CD8-positive, alpha-beta memory T cell (primary cell): ENCODE results near the gene DNMBP. TPM values are rescaled to one million over a fixed set of nuclear protein-coding genes. Genes with fewer than 3 reads are reported as not detected.

Source experiments
- CTCF ChIA-PET: fragments of 350-600 bp; sonication (Branson Sonifier 250); formaldehyde crosslinking; loops from one replicate; lab custom pipeline; 2021; ENCODE audit warnings: antibody characterized with exemption; lab: Charles Lee
- POLR2A ChIA-PET: fragments of 350-600 bp; sonication (Branson Sonifier 250); formaldehyde crosslinking; loops from one replicate; lab custom pipeline; 2021; ENCODE audit warnings: antibody characterized with exemption; lab: Charles Lee
- DNase-seq, 5 donors: peaks; one replicate each; pipeline versions ENCODE4 v3.0.0 to v3.0.0-alpha.2; 2020 to 2022; ENCODE audit warnings: mixed read lengths in 1 of 5
- H3K27ac ChIP-seq: one replicate; pipeline ENCODE4 v1.7.0; 2013; ENCODE audit warnings: low read depth, mild to moderate bottlenecking, low read length, moderate library complexity
- H3K27me3 ChIP-seq: 2 replicates; pipeline ENCODE4 v1.7.0; 2013; ENCODE audit warnings: low read length, mild to moderate bottlenecking; ENCODE audit not compliant: insufficient read depth, poor library complexity, severe bottlenecking
- H3K36me3 ChIP-seq: 2 replicates; pipeline ENCODE4 v1.7.0; 2013; ENCODE audit warnings: mild to moderate bottlenecking, low read length, moderate library complexity; ENCODE audit not compliant: insufficient read depth
- H3K4me1 ChIP-seq: 2 replicates; pipeline ENCODE4 v1.7.0; 2013; ENCODE audit warnings: mild to moderate bottlenecking, low read length, moderate library complexity; ENCODE audit not compliant: insufficient read depth
- H3K4me3 ChIP-seq: 2 replicates; pipeline ENCODE4 v1.7.0; 2013; ENCODE audit warnings: mild to moderate bottlenecking, low read length
- H3K9me3 ChIP-seq: 2 replicates; pipeline ENCODE4 v1.7.0; 2013; ENCODE audit warnings: mild to moderate bottlenecking, low read length
- H3K27ac Mint-ChIP-seq, 8 donors: one replicate each; pipeline ENCODE4 v1.8.0; 2020 to 2021; ENCODE audit warnings: mixed read lengths in 8 of 8, mild to moderate bottlenecking in 6 of 8, inconsistent platforms in 3 of 8, moderate library complexity in 3 of 8
- H3K27me3 Mint-ChIP-seq, 2 donors: one replicate each; pipeline ENCODE4 v1.8.0; 2020 to 2021; ENCODE audit warnings: mixed read lengths in 2 of 2, mild to moderate bottlenecking in 1 of 2, moderate library complexity in 1 of 2
- H3K36me3 Mint-ChIP-seq, 3 donors: one replicate each; pipeline ENCODE4 v1.8.0; 2020 to 2021; ENCODE audit warnings: mixed read lengths in 3 of 3, inconsistent platforms in 1 of 3, mild to moderate bottlenecking in 1 of 3
- H3K4me1 Mint-ChIP-seq, 3 donors: one replicate each; pipeline ENCODE4 v1.8.0; 2020 to 2021; ENCODE audit warnings: mixed read lengths in 3 of 3, inconsistent platforms in 1 of 3, mild to moderate bottlenecking in 1 of 3
- H3K4me3 Mint-ChIP-seq, 7 donors: one replicate each; pipeline ENCODE4 v1.8.0; 2020 to 2021; ENCODE audit warnings: mixed read lengths in 7 of 7, mild to moderate bottlenecking in 6 of 7, moderate library complexity in 4 of 7, inconsistent platforms in 2 of 7
- H3K9me3 Mint-ChIP-seq, 5 donors: one replicate each; pipeline ENCODE4 v1.8.0; 2020 to 2022; ENCODE audit warnings: mixed read lengths in 5 of 5, mild to moderate bottlenecking in 3 of 5, moderate library complexity in 2 of 5, inconsistent platforms in 1 of 5
- polyA plus RNA-seq: library from polyadenylated mRNA; unstranded; fragments of 300-500 nt; fragmentation: Illumina TruSeq; gene quantifications from one replicate; pipeline ENCODE4 v1.2.3, GENCODE V29; 2021
- total RNA-seq, 2 experiments: library from RNA; stranded (reverse); gene quantifications; one replicate each; pipeline ENCODE4 v1.2.3, GENCODE V29; 2021

DNMBP gene, protein sequence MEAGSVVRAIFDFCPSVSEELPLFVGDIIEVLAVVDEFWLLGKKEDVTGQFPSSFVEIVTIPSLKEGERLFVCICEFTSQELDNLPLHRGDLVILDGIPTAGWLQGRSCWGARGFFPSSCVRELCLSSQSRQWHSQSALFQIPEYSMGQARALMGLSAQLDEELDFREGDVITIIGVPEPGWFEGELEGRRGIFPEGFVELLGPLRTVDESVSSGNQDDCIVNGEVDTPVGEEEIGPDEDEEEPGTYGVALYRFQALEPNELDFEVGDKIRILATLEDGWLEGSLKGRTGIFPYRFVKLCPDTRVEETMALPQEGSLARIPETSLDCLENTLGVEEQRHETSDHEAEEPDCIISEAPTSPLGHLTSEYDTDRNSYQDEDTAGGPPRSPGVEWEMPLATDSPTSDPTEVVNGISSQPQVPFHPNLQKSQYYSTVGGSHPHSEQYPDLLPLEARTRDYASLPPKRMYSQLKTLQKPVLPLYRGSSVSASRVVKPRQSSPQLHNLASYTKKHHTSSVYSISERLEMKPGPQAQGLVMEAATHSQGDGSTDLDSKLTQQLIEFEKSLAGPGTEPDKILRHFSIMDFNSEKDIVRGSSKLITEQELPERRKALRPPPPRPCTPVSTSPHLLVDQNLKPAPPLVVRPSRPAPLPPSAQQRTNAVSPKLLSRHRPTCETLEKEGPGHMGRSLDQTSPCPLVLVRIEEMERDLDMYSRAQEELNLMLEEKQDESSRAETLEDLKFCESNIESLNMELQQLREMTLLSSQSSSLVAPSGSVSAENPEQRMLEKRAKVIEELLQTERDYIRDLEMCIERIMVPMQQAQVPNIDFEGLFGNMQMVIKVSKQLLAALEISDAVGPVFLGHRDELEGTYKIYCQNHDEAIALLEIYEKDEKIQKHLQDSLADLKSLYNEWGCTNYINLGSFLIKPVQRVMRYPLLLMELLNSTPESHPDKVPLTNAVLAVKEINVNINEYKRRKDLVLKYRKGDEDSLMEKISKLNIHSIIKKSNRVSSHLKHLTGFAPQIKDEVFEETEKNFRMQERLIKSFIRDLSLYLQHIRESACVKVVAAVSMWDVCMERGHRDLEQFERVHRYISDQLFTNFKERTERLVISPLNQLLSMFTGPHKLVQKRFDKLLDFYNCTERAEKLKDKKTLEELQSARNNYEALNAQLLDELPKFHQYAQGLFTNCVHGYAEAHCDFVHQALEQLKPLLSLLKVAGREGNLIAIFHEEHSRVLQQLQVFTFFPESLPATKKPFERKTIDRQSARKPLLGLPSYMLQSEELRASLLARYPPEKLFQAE (N-terminal part only)
- total RNA-seq (1 to 10 TPM; 2.0 to 2.3 TPM), polyA plus RNA-seq (1.5 TPM)

GRCh38 chr10:100009793-100010676 lies at the start of gene DNMBP:
Gene DNMBP, minus strand, starts transcription at chr10:100009947. Its CDS starts 37,823 bp downstream, at chr10:99972124.
- H3K4me3 ChIP-seq = peak within 1 kb of the TSS; percentile 85
- peak within 1 kb of the TSS; percentile 47 to 93 (median 81) for H3K27ac Mint-ChIP-seq
- no peaks in the 10 kb centered on the region for H3K27me3 Mint-ChIP-seq

GRCh38 chr10:100057948-100058347 lies 48.2 kb upstream of the DNMBP start:
- ChIA-PET CTCF (no interaction called here), POLR2A (no interaction called here)
- Mint-ChIP-seq H3K27me3 (peaks cover 10 to 36% of the 10 kb centered on the region in 2 donors), H3K4me1 (no peaks in the 10 kb centered on the region), H3K9me3 (peaks cover 0 to 6% (median 0%) of the 10 kb centered on the region in 5 donors), H3K27ac (no peak overlapping the region), H3K4me3 (no peak overlapping the region), H3K36me3 (no peaks in the 10 kb centered on the region)
- no peak overlapping the region for H3K27ac ChIP-seq
- no peak overlapping the region for H3K4me3 ChIP-seq
- no peaks in the 10 kb centered on the region for H3K9me3 ChIP-seq
- no peaks in the 10 kb centered on the region for H3K27me3 ChIP-seq
- no peak for DNase-seq
- no peaks in the 10 kb centered on the region for H3K4me1 ChIP-seq
- H3K36me3 ChIP-seq = no peaks in the 10 kb centered on the region

More at GRCh38 chr10:100009793-100010676, at the start of gene DNMBP:
- H3K4me1 ChIP-seq = peaks cover 13% of the 10 kb centered on the region
- H3K27ac ChIP-seq = peak within 1 kb of the TSS; percentile 33
- no peaks in the 10 kb centered on the region for H3K36me3 ChIP-seq
- Mint-ChIP-seq H3K36me3 (peaks cover 0 to 2% (median 0%) of the 10 kb centered on the region in 3 donors), H3K4me1 (peaks cover 33 to 47% (median 33%) of the 10 kb centered on the region in 3 donors), H3K4me3 (peak within 1 kb of the TSS; percentile 86 to 99 (median 91)), H3K9me3 (no peaks in the 10 kb centered on the region)
- DNase-seq = peak; percentile 72 to 88 (median 81)
- no peaks in the 10 kb centered on the region for H3K27me3 ChIP-seq
- H3K9me3 ChIP-seq = no peaks in the 10 kb centered on the region
- ChIA-PET POLR2A (no interaction called here), CTCF (interaction anchor here (0.6 to 5.1 kb wide), 25 partner anchors 8 to 1687 kb away, joined by 3 to 58 read pairs (median 5); no protein-coding TSS in a partner anchor)

- ChIA-PET CTCF (interaction anchor here (1.5 kb wide), 1 partner anchor 8 kb away, joined by 5 read pairs; no protein-coding TSS in a partner anchor), POLR2A (no interaction called here)
- peaks cover 6 to 26% of the 10 kb centered on the region in 2 donors for H3K27me3 Mint-ChIP-seq
- DNase-seq = no peak
- Histone ChIP-seq H3K9me3 (no peaks in the 10 kb centered on the region), H3K4me3 (no peak overlapping the region), H3K27ac (no peak overlapping the region), H3K27me3 (no peaks in the 10 kb centered on the region), H3K4me1 (no peaks in the 10 kb centered on the region), H3K36me3 (no peaks in the 10 kb centered on the region)
- no peak overlapping the region for H3K4me3 Mint-ChIP-seq
- no peak overlapping the region for H3K27ac Mint-ChIP-seq
- peaks cover 0 to 6% (median 0%) of the 10 kb centered on the region in 5 donors for H3K9me3 Mint-ChIP-seq
- H3K36me3 Mint-ChIP-seq = no peaks in the 10 kb centered on the region
- no peaks in the 10 kb centered on the region for H3K4me1 Mint-ChIP-seq
These were observed 44.1 kb upstream of the DNMBP start for GRCh38 chr10:100053686-100054460.

GRCh38 chr10:100046021-100046486 lies 36.3 kb upstream of the DNMBP start:
- no peaks in the 10 kb centered on the region for H3K4me1 Mint-ChIP-seq
- ChIA-PET CTCF (interaction anchor here (0.6 to 8.8 kb wide), 20 partner anchors 8 to 239 kb away, joined by 3 to 154 read pairs (median 4); partner anchors contain the start of gene DNMBP), POLR2A (no interaction called here)
- peak overlapping the region in 1 of 7 donors; percentile 18 for H3K4me3 Mint-ChIP-seq
- peak; percentile 52 to 83 (median 68) for DNase-seq
- no peak overlapping the region for H3K27ac ChIP-seq
- H3K36me3 Mint-ChIP-seq = no peaks in the 10 kb centered on the region
- no peak overlapping the region for H3K4me3 ChIP-seq
- H3K27me3 Mint-ChIP-seq = peaks cover 1 to 16% of the 10 kb centered on the region in 2 donors
- no peaks in the 10 kb centered on the region for H3K27me3 ChIP-seq
- H3K36me3 ChIP-seq = no peaks in the 10 kb centered on the region
- H3K9me3 Mint-ChIP-seq = no peaks in the 10 kb centered on the region
- H3K27ac Mint-ChIP-seq = no peak overlapping the region
- H3K9me3 ChIP-seq = no peaks in the 10 kb centered on the region
- no peaks in the 10 kb centered on the region for H3K4me1 ChIP-seq

DNA sequence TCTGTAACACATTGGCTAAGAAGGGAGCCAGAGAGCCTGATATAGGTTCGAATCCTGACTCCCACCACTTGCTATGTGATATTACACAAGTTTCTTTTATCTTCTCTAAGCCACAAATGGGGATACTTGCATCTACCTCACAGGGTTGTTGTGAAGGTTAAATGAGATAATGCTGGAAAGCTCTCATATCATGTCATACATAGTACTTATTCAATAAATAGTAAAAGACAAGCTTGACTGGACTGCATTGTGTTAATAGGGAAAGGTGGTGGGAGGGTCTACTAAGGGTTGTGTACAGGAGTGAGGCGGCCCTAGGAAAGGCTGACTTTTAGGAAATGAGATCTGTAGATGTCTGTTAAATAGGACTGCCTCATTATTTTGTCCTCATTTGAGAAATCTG lies 35.8 kb upstream of the DNMBP start:
- Histone ChIP-seq H3K27me3 (no peaks in the 10 kb centered on the region), H3K9me3 (no peaks in the 10 kb centered on the region), H3K4me3 (no peak overlapping the region), H3K4me1 (no peaks in the 10 kb centered on the region), H3K36me3 (no peaks in the 10 kb centered on the region), H3K27ac (no peak overlapping the region)
- ChIA-PET CTCF (interaction anchor here (0.6 to 8.8 kb wide), 20 partner anchors 8 to 239 kb away, joined by 3 to 154 read pairs (median 4); partner anchors contain the start of gene DNMBP), POLR2A (no interaction called here)
- no peak overlapping the region for H3K4me3 Mint-ChIP-seq
- H3K27me3 Mint-ChIP-seq = peaks cover 2 to 18% of the 10 kb centered on the region in 2 donors
- no peaks in the 10 kb centered on the region for H3K4me1 Mint-ChIP-seq
- no peaks in the 10 kb centered on the region for H3K9me3 Mint-ChIP-seq
- H3K27ac Mint-ChIP-seq = no peak overlapping the region
- no peak for DNase-seq
- no peaks in the 10 kb centered on the region for H3K36me3 Mint-ChIP-seq

GRCh38 chr10:100043796-100044195 lies 34.0 kb upstream of the DNMBP start:
- Mint-ChIP-seq H3K9me3 (no peaks in the 10 kb centered on the region), H3K36me3 (no peaks in the 10 kb centered on the region), H3K27ac (no peak overlapping the region), H3K27me3 (peaks cover 4 to 24% of the 10 kb centered on the region in 2 donors), H3K4me3 (no peak overlapping the region), H3K4me1 (no peaks in the 10 kb centered on the region)
- H3K4me1 ChIP-seq = no peaks in the 10 kb centered on the region
- ChIA-PET CTCF (interaction anchor here (1.1 to 8.8 kb wide), 2 partner anchors 34 to 195 kb away, joined by 3 to 154 read pairs; partner anchors contain the start of gene DNMBP), POLR2A (no interaction called here)
- H3K4me3 ChIP-seq = no peak overlapping the region
- H3K9me3 ChIP-seq = no peaks in the 10 kb centered on the region
- no peaks in the 10 kb centered on the region for H3K27me3 ChIP-seq
- H3K27ac ChIP-seq = no peak overlapping the region
- no peak for DNase-seq
- no peaks in the 10 kb centered on the region for H3K36me3 ChIP-seq
